ENCODE data around the gene CSNK1G1.
"Not testable (repeated sequence)": the region's sequence is repeated elsewhere in the genome, so short reads cannot be mapped to it uniquely, and the experiment has no call there.

Gene CSNK1G1

GRCh38 chr15:64245405-64245804, 110.6 kb downstream of the CSNK1G1 start:
- no peak for DNase-seq (ENCODE audit: low spot score)

- no peak for DNase-seq (ENCODE audit: low spot score)
These were observed 118.3 kb downstream of the CSNK1G1 start for GRCh38 chr15:64237677-64238076.

GRCh38 chr15:64236156-64236894, 119.6 kb downstream of the CSNK1G1 start:
- DNase-seq (ENCODE audit: low spot score): no peak

GRCh38 chr15:64235552-64235951, 120.4 kb downstream of the CSNK1G1 start:
- DNase-seq (ENCODE audit: low spot score): no peak

- DNase-seq (ENCODE audit: low spot score): no peak
These were observed 122.7 kb downstream of the CSNK1G1 start for GRCh38 chr15:64233299-64233698.

- DNase-seq (ENCODE audit: low spot score): no peak
These were observed 123.6 kb downstream of the CSNK1G1 start for GRCh38 chr15:64232400-64232799.

- DNase-seq (ENCODE audit: low spot score): no peak
These were observed 126.7 kb downstream of the CSNK1G1 start for GRCh38 chr15:64229129-64229724.

GRCh38 chr15:64225804-64226203, 130.2 kb downstream of the CSNK1G1 start:
- no peak for DNase-seq (ENCODE audit: low spot score)

- no peak for DNase-seq (ENCODE audit: low spot score)
These were observed 131.5 kb downstream of the CSNK1G1 start for GRCh38 chr15:64224511-64224910.

- no peak for DNase-seq (ENCODE audit: low spot score)
These were observed 132.1 kb downstream of the CSNK1G1 start for GRCh38 chr15:64223882-64224281.

GRCh38 chr15:64222573-64223366, 133.2 kb downstream of the CSNK1G1 start:
- no peak for DNase-seq (ENCODE audit: low spot score)

GRCh38 chr15:64221911-64222310, 134.1 kb downstream of the CSNK1G1 start:
- not testable (repeated sequence) for DNase-seq (ENCODE audit: low spot score)

- DNase-seq (ENCODE audit: low spot score): not testable (repeated sequence)
These were observed 138.6 kb downstream of the CSNK1G1 start for GRCh38 chr15:64217429-64217750.

- DNase-seq (ENCODE audit: low spot score): no peak
These were observed 139.1 kb downstream of the CSNK1G1 start for GRCh38 chr15:64216730-64217428.

GRCh38 chr15:64216196-64216595, 139.8 kb downstream of the CSNK1G1 start:
- no peak for DNase-seq (ENCODE audit: low spot score)

- DNase-seq (ENCODE audit: low spot score): no peak
These were observed 142.3 kb downstream of the CSNK1G1 start for GRCh38 chr15:64213646-64214045.

- no peak for DNase-seq (ENCODE audit: low spot score)
These were observed 144.3 kb downstream of the CSNK1G1 start for GRCh38 chr15:64211696-64212095.

- no peak for DNase-seq (ENCODE audit: low spot score)
These were observed 145.6 kb downstream of the CSNK1G1 start for GRCh38 chr15:64210371-64210770.

GRCh38 chr15:64209680-64210334, 146.2 kb downstream of the CSNK1G1 start:
- DNase-seq (ENCODE audit: low spot score): peak; percentile 26

GRCh38 chr15:64205202-64205601, 150.8 kb downstream of the CSNK1G1 start:
- no peak for DNase-seq (ENCODE audit: low spot score)

- DNase-seq (ENCODE audit: low spot score): no peak
These were observed 158.5 kb downstream of the CSNK1G1 start for GRCh38 chr15:64197425-64197824.

GRCh38 chr15:64193971-64194370, 162.0 kb downstream of the CSNK1G1 start:
- DNase-seq (ENCODE audit: low spot score): no peak

Measured in SK-N-DZ (cell line).